Activated CD4-positive, alpha-beta T cell treated with anti-CD3 and anti-CD28 coated beads for 48 hours (primary cell): Measurements from ENCODE around the gene ATP7B.
"Not testable (repeated sequence)": the region's sequence is repeated elsewhere in the genome, so short reads cannot be mapped to it uniquely, and the experiment has no call there.

Experiments
- DNase-seq: peaks from one replicate; pipeline ENCODE4 v3.0.0-alpha.2; 2020

ATP7B gene

GRCh38 chr13:52005841-52006522, 5.3 kb downstream of the ATP7B start:
- no peak for DNase-seq

- no peak for DNase-seq
Measured at GRCh38 chr13:52004511-52005170, 6.6 kb downstream of the ATP7B start.

GRCh38 chr13:52003541-52003940, 7.7 kb downstream of the ATP7B start:
- no peak for DNase-seq

- no peak for DNase-seq
Measured at GRCh38 chr13:52002361-52002760, 8.9 kb downstream of the ATP7B start.

- DNase-seq, result no peak
Measured at GRCh38 chr13:52001120-52001731, 10.0 kb downstream of the ATP7B start.

- no peak for DNase-seq
Measured at GRCh38 chr13:51999921-52000320, 11.3 kb downstream of the ATP7B start.

GRCh38 chr13:51999510-51999911, 11.7 kb downstream of the ATP7B start:
- no peak for DNase-seq

GRCh38 chr13:51998723-51999509, 12.3 kb downstream of the ATP7B start:
- DNase-seq, result no peak

GRCh38 chr13:51997641-51998330, 13.5 kb downstream of the ATP7B start:
- no peak for DNase-seq

- DNase-seq, result no peak
Measured at GRCh38 chr13:51997186-51997585, 14.1 kb downstream of the ATP7B start.

GRCh38 chr13:51996641-51997040, 14.6 kb downstream of the ATP7B start:
- no peak for DNase-seq

- DNase-seq, result no peak
Measured at GRCh38 chr13:51995677-51996551, 15.3 kb downstream of the ATP7B start.

- DNase-seq, result no peak
Measured at GRCh38 chr13:51993713-51994112, 17.5 kb downstream of the ATP7B start.

- no peak for DNase-seq
Measured at GRCh38 chr13:51988988-51989618, 22.1 kb downstream of the ATP7B start.

- not testable (repeated sequence) for DNase-seq
Measured at GRCh38 chr13:51984904-51985303, 26.3 kb downstream of the ATP7B start.

- DNase-seq, result not testable (repeated sequence)
Measured at GRCh38 chr13:51983292-51983691, 28.0 kb downstream of the ATP7B start.

- no peak for DNase-seq
Measured at GRCh38 chr13:51981355-51981754, 29.9 kb downstream of the ATP7B start.

GRCh38 chr13:51980908-51981307, 30.3 kb downstream of the ATP7B start:
- no peak for DNase-seq

- DNase-seq, result no peak
Measured at GRCh38 chr13:51978796-51979556, 32.3 kb downstream of the ATP7B start.

- no peak for DNase-seq
Measured at GRCh38 chr13:51977625-51978024, 33.6 kb downstream of the ATP7B start.
